Osteoblast (primary cell): ENCODE data around the gene MUL1. TPM values are rescaled to one million over a fixed set of nuclear protein-coding genes. Genes with fewer than 3 reads are reported as not detected.

ENCODE experiments used
- DNase-seq: peaks from one replicate; pipeline ENCODE4 v3.0.0; 2011; ENCODE audit warnings: low spot score, mixed read lengths; ENCODE audit not compliant: insufficient read length; ENCODE audit errors: missing footprints
- H2AFZ ChIP-seq: 2 replicates; pipeline ENCODE4 v1.6.0; 2011; ENCODE audit warnings: mild to moderate bottlenecking, low read length
- H3K27ac ChIP-seq: 2 replicates; pipeline ENCODE4 v1.5.1; 2011; ENCODE audit warnings: mild to moderate bottlenecking, low read depth, low read length, moderate library complexity
- H3K27me3 ChIP-seq: 2 replicates; pipeline ENCODE4 v1.6.0; 2012; ENCODE audit warnings: mild to moderate bottlenecking, control low read depth, inconsistent platforms, low read length, moderate library complexity; ENCODE audit not compliant: insufficient read depth
- H3K36me3 ChIP-seq: 2 replicates; pipeline ENCODE4 v1.5.1; 2011; ENCODE audit warnings: mild to moderate bottlenecking, low read length, control low read depth, moderate library complexity; ENCODE audit not compliant: insufficient read depth
- H3K4me1 ChIP-seq: 2 replicates; pipeline ENCODE4 v1.5.1; 2011; ENCODE audit warnings: mild to moderate bottlenecking, low read length, control low read depth, moderate library complexity; ENCODE audit not compliant: insufficient read depth
- H3K4me2 ChIP-seq: 2 replicates; pipeline ENCODE4 v1.6.0; 2011; ENCODE audit warnings: mild to moderate bottlenecking, low read length; ENCODE audit not compliant: insufficient read depth
- H3K4me3 ChIP-seq: fragments of 200-600 bp; sonication (generic); 3 replicates; pipeline ENCODE4 v1.5.1; 2012; ENCODE audit warnings: mild to moderate bottlenecking, low read length, inconsistent platforms; ENCODE audit not compliant: insufficient read depth
- H3K79me2 ChIP-seq: 2 replicates; pipeline ENCODE4 v1.6.0; 2012; ENCODE audit warnings: mild to moderate bottlenecking, low read length, control low read depth, inconsistent platforms; ENCODE audit not compliant: insufficient read depth
- H3K9me3 ChIP-seq: 2 replicates; pipeline ENCODE4 v1.5.1; 2011; ENCODE audit warnings: low read depth, low read length, control low read depth
- H4K20me1 ChIP-seq: 2 replicates; pipeline ENCODE4 v1.6.0; 2012; ENCODE audit warnings: mild to moderate bottlenecking, low read length, control low read depth; ENCODE audit not compliant: insufficient read depth
- CTCF ChIP-seq: IDR thresholded peaks from 2 replicates; pipeline ENCODE4 v1.5.1; 2011; ENCODE audit warnings: mild to moderate bottlenecking, low read depth, low read length, moderate library complexity; ENCODE audit errors: extremely low read depth
- total RNA-seq: library from RNA; depleted of rRNA; stranded (reverse); fragments of >200 nt; gene quantifications from 2 replicates; pipeline ENCODE4 v1.2.3, GENCODE V29; 2012

The MUL1 gene
- total RNA-seq, 1 donor: 37.3 TPM

DNA sequence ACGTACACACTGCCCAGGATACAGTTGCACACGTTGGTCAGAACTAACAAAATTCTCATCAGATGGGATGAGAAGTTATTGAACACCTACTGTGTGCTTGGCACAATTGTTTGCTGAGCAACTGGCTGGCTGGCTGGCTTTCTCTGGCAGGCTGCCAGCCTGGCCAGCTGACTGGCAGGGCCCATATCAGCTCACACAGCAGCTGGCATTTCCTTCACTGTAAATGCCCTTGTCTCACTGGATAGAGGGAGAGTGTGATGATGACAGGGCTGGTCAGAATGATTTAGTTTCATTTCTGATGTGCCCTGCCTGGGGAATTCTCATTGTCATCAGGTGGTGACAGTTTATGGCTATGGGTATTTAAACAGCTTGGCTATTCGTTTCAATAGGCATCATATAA, 37.8 kb downstream of the MUL1 start:
- no peaks in the 10 kb centered on the region for H3K79me2 ChIP-seq
- no peaks in the 10 kb centered on the region for H3K36me3 ChIP-seq
- no peaks in the 10 kb centered on the region for H3K9me3 ChIP-seq
- peaks cover 16% of the 10 kb centered on the region for H3K27me3 ChIP-seq
- TF ChIP-seq CTCF: no peak
- peak; percentile 77 for DNase-seq
- no peak overlapping the region for H3K4me2 ChIP-seq
- H3K4me3 ChIP-seq: no peak overlapping the region
- H3K4me1 ChIP-seq: no peaks in the 10 kb centered on the region
- H2AFZ ChIP-seq: no peak overlapping the region
- no peak overlapping the region for H3K27ac ChIP-seq
- H4K20me1 ChIP-seq: no peaks in the 10 kb centered on the region

GRCh38 chr1:20469406-20470076, 38.4 kb downstream of the MUL1 start:
- no peak for TF ChIP-seq CTCF
- H3K9me3 ChIP-seq: no peaks in the 10 kb centered on the region
- H3K27me3 ChIP-seq: peaks cover 21% of the 10 kb centered on the region
- H3K4me2 ChIP-seq: no peak overlapping the region
- no peak overlapping the region for H3K27ac ChIP-seq
- no peak overlapping the region for H3K4me3 ChIP-seq
- peak; percentile 46 for DNase-seq
- H3K36me3 ChIP-seq: no peaks in the 10 kb centered on the region
- H4K20me1 ChIP-seq: no peaks in the 10 kb centered on the region
- H3K79me2 ChIP-seq: no peaks in the 10 kb centered on the region
- H3K4me1 ChIP-seq: no peaks in the 10 kb centered on the region
- H2AFZ ChIP-seq: no peak overlapping the region

GRCh38 chr1:20466273-20466672, 41.7 kb downstream of the MUL1 start:
- peaks cover 17% of the 10 kb centered on the region for H3K27me3 ChIP-seq
- no peaks in the 10 kb centered on the region for H3K79me2 ChIP-seq
- no peaks in the 10 kb centered on the region for H3K9me3 ChIP-seq
- H3K36me3 ChIP-seq: no peaks in the 10 kb centered on the region
- H2AFZ ChIP-seq: no peak overlapping the region
- no peak for TF ChIP-seq CTCF
- peak; percentile 37 for DNase-seq
- H3K4me1 ChIP-seq: no peaks in the 10 kb centered on the region
- no peak overlapping the region for H3K4me2 ChIP-seq
- H4K20me1 ChIP-seq: no peaks in the 10 kb centered on the region
- H3K4me3 ChIP-seq: no peak overlapping the region
- no peak overlapping the region for H3K27ac ChIP-seq

DNA sequence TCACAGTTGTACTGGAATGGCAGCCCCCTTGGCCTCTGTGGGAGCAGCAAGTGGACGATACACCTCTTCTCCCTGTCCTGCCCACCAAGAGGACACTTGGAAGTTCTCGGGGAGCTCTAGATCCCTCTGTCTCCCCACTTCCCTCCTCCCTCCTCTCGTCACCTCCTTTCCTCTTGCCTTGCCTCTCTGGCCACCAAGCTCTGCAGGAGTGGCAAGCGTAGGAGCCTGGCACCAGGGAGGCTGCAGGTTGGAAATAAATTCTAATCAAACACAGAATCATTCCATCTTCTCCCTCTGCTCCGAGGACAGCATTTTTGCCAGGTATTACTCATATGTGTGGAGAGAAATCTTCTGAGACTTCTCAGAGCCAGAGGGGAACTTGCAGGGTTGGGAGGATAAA, 42.8 kb downstream of the MUL1 start:
- Histone ChIP-seq H3K79me2 (no peaks in the 10 kb centered on the region), H4K20me1 (no peaks in the 10 kb centered on the region), H3K27ac (no peak overlapping the region), H3K9me3 (no peaks in the 10 kb centered on the region), H3K36me3 (no peaks in the 10 kb centered on the region), H2AFZ (no peak overlapping the region), H3K4me2 (no peak overlapping the region), H3K27me3 (peaks cover 13% of the 10 kb centered on the region), H3K4me3 (no peak overlapping the region), H3K4me1 (no peaks in the 10 kb centered on the region)
- no peak for TF ChIP-seq CTCF
- DNase-seq: peak; percentile 14
